GM12892 (cell line): ENCODE measurements around the gene BCL2L12.

ENCODE experiments used
- POLR2A ChIP-seq: IDR thresholded peaks from 2 replicates; pipeline ENCODE4 v1.6.1; 2011; ENCODE audit warnings: low read depth, low read length, control low read depth
- POLR2AphosphoS5 ChIP-seq: IDR thresholded peaks from 2 replicates; pipeline ENCODE4 v1.6.1; 2011; ENCODE audit warnings: low read depth, low read length, control low read depth
- TAF1 ChIP-seq: IDR thresholded peaks from 2 replicates; pipeline ENCODE4 v1.6.1; 2011; ENCODE audit warnings: low read depth, mild to moderate bottlenecking, control low read depth, low read length, borderline replicate concordance

DNA sequence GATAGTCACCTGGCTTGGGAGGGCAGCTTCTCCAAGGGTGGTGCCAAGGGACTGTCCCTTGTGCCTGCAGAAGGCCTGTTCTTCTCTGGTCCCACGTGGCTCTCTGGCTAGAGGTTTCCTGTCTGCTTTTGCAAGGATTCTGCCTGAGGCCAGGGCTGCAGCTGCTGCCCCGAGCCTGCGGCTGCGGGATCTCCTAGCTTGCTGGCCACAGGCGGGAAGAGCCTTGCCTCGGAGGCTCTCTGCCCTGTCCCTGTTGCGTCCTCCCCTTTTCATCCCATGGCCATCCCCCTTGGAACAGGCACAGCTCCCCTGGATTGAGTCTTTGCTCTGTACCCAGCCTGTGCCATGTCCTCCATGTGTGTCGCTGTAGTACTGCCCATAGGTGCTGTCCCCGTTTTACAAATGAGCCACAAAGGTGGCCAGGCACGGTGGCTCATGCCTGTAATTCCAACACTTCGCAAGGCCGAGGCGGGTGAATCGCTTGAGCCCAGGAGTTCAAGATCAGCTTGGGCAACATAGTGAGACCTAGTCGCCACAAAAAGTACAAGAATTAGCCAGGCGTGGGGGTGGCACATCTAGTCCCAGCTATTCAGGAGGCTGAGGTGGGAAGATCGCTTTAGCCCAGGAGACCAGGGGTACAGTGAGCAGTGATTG is 9.2 kb upstream of the BCL2L12 start:
- TF ChIP-seq POLR2A (no peak), POLR2AphosphoS5 (no peak), TAF1 (no peak)
